T-helper 2 cell treated with Interferon-gamma antibody and Interleukin-4, amounts not matched to agents 5 μg/mL and 100 μg/mL, for 36 hours (primary cell): ENCODE measurements around the gene AIF1L.

Experiments used
- DNase-seq: peaks from one replicate; pipeline ENCODE4 v3.0.0; 2021; ENCODE audit warnings: low spot score
- H3K27ac Mint-ChIP-seq: one replicate; pipeline ENCODE4 v1.8.0; 2021; ENCODE audit warnings: mild to moderate bottlenecking, mixed read lengths
- H3K27me3 Mint-ChIP-seq: one replicate; pipeline ENCODE4 v1.8.0; 2021; ENCODE audit warnings: low read depth, mixed read lengths
- H3K36me3 Mint-ChIP-seq: one replicate; pipeline ENCODE4 v1.8.0; 2021; ENCODE audit warnings: low read depth, mixed read lengths
- H3K4me1 Mint-ChIP-seq: one replicate; pipeline ENCODE4 v1.8.0; 2021; ENCODE audit warnings: low read depth, mixed read lengths
- H3K4me3 Mint-ChIP-seq: one replicate; pipeline ENCODE4 v1.8.0; 2022; ENCODE audit warnings: mild to moderate bottlenecking, moderate library complexity, mixed read lengths
- H3K9me3 Mint-ChIP-seq: one replicate; pipeline ENCODE4 v1.8.0; 2021; ENCODE audit warnings: mixed read lengths

AIF1L gene

DNA sequence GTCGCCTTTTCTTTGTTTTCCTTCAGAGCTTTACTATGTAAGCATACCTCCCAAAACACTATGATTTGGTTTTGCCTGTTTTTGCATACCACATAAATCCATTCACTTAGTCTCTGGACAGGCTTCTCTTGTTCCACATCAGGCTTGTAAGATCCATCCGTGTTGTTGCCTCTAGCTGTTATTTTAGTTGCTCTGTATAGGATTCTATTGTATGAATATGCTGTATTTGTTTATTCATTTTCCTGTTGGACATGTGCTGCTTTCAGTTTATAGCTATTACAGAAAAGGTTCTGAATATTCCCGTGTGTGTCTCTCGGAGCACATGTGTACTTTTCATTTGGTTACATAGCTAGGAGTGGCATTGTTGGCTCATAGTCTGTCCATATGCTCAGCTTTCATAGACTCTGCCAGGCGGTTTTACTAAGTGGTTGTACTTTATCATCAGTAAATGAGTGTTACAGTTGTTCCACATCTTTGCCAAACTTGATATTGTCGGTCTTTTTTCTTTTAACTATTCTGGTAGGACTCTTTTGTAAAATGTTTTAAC is 70.9 kb downstream of the AIF1L start:
- no peak overlapping the region for H3K4me3 Mint-ChIP-seq
- peaks cover 45% of the 10 kb centered on the region for H3K36me3 Mint-ChIP-seq
- H3K27ac Mint-ChIP-seq: no peak overlapping the region

DNA sequence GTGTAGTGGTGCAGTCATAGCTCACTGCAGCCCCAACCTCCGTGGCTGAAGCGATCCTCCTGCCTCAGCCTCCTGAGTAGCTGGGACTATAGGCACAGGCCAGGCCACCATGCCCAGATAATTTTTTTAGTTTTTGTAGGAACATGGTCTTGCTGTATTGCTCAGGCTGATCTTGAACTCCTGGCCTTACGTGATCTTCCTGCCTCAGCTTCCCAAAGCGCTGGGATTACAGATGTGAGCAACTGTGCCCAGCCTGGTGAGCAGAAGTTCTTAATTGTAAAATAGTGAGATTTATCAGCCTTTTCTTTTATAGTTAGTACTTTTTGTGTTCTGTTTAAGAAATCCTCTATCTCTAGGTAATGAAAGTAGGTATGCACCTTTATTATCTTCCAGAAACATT is 71.6 kb downstream of the AIF1L start:
- no peaks in the 10 kb centered on the region for H3K27me3 Mint-ChIP-seq
- no peak overlapping the region for H3K27ac Mint-ChIP-seq
- H3K4me3 Mint-ChIP-seq: no peak overlapping the region
- no peak for DNase-seq
- H3K4me1 Mint-ChIP-seq: peaks cover 4% of the 10 kb centered on the region
- H3K36me3 Mint-ChIP-seq: peaks cover 45% of the 10 kb centered on the region
- no peaks in the 10 kb centered on the region for H3K9me3 Mint-ChIP-seq

More for the DNA sequence above, 70.9 kb downstream of the AIF1L start:
- no peaks in the 10 kb centered on the region for H3K9me3 Mint-ChIP-seq
- no peak for DNase-seq
- no peaks in the 10 kb centered on the region for H3K27me3 Mint-ChIP-seq
- peaks cover 4% of the 10 kb centered on the region for H3K4me1 Mint-ChIP-seq

DNA sequence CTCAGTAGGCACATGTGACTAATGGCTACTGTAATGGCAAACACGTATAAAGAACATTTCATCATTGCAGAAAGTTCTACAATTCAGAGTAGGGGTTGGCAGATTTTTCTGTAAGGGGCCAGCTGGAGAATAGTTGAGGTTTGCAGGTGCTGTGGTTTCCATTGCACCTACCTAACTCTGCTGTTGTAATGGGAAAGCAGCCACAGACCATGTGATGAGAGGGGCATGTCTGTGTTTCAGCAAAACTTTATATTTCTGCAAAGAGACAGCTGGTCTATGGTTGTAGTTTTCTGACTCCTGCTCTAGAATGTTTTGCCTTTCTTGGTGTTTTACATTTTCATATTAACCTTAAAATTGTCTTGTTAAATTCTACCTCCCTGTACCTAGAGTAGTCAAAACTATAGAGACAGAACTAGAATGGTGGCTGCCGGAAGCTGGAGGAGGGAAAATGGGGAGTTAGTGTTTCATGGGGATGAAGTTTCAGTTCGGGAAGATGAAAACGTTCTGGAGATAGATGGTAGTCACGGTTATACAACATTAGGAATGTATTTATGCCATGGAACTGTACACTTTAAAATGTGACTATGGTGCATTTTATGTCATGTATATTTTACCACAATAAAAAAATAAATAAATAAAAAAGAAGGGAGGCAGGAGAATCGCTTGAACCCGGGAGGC is 73.4 kb downstream of the AIF1L start:
- peaks cover 41% of the 10 kb centered on the region for H3K36me3 Mint-ChIP-seq
- no peaks in the 10 kb centered on the region for H3K27me3 Mint-ChIP-seq
- H3K9me3 Mint-ChIP-seq: no peaks in the 10 kb centered on the region
- H3K27ac Mint-ChIP-seq: no peak overlapping the region
- no peak overlapping the region for H3K4me3 Mint-ChIP-seq
- DNase-seq: no peak
- peaks cover 4% of the 10 kb centered on the region for H3K4me1 Mint-ChIP-seq
